SIG-M5 treated with dmso at 0.1 percent for 504 hours (cell line): ENCODE data around the gene UQCRQ.

Experiments
- DNase-seq: peaks from one replicate; lab custom pipeline; 2025; ENCODE audit not compliant: unreplicated experiment; lab: John Stamatoyannopoulos, UW

The UQCRQ gene

GRCh38 chr5:132905938-132906337 is 39.5 kb downstream of the UQCRQ start:
- peak; percentile 55 for DNase-seq

- no peak for DNase-seq
Measured at GRCh38 chr5:132907161-132907560, 40.7 kb downstream of the UQCRQ start.

- DNase-seq: no peak
Measured at GRCh38 chr5:132909702-132910101, 43.3 kb downstream of the UQCRQ start.

GRCh38 chr5:132915681-132916080 is 49.2 kb downstream of the UQCRQ start:
- peak; percentile 19 for DNase-seq

GRCh38 chr5:132916086-132916485 is 49.6 kb downstream of the UQCRQ start:
- DNase-seq: no peak
